HG03103 (cell line): ENCODE results near the gene KCNIP1.

ENCODE experiments used
- ATAC-seq: cut with Tn5 transposase; IDR thresholded peaks from one replicate; pipeline ENCODE4 v1.9.1; 2021; ENCODE audit warnings: low read depth; ENCODE audit not compliant: unreplicated experiment

Gene KCNIP1

DNA sequence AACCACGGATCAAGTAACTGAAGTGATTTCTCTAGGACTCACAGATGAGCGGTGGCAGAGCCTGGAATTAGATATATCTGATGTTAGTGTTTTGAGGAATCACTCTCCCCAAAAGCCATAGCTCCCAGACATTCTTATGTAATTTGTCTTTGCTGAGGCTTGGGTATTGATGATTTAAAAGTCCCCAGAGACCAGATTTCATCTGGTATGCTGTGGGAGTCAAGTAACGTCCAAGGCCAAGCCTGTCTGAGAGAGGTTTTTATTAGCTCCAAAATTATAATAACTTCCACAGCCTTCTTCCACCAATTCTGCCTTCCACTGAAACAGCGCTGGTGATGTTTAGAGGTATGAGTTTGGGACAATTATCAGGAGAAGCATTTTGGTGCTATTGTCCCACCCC lies 21.3 kb upstream of the KCNIP1 start:
- no peak for ATAC-seq

GRCh38 chr5:170483701-170484458 lies 19.9 kb upstream of the KCNIP1 start:
- no peak for ATAC-seq

DNA sequence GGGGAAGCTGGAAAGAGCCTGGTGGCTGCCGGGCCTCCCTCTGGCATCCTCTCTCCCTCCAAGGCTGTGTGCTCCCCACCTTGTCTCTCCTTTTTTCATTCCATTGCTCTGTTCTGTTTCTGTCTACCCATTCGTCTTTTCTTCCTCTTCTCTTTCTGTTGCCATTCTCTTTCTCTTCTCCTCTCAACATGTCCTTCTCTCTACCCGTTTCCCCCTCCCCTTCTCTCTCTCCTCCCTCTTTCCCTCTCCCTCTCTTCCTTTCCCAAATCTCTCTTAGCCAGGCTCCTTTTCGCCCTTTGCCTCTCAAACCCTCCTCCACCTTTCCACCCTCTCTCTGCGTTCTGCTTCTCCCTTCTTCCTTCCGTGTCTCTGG lies 19.4 kb upstream of the KCNIP1 start:
- ATAC-seq: no peak

DNA sequence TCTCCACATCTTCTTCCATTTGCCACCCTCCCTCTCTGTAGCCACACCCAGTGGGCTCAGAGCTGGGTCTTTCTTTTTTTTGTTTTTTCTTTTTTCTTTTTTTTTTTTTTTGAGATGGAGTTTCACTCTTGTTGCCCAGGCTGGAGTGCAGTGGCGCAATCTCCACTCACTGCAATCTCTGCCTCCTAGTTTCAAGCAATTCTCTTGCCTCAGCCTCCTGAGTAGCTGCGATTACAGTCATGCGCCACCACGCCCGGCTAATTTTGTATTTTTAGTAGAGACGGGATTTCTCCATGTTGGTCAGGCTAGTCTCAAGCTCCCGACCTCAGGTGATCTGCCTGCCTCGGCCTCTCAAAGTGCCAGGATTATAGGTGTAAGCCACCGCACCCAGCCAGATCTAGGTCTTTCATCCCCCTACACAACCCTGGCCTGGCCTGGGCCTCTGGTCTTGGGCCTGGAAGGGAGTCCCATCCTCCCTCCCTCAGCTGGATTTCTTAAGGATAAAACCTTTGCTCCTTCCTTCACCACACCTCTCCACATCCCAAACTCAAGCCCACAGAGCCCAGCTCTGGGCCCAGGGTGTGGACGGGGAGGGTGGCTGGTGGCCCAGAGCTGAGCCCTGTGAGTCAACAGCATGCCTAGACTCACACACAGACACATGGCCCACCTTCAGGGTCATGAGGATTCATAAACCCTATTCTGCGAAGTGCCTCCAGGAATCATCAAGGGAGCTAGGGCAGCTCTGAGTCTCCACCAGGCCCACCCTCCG lies 18.8 kb upstream of the KCNIP1 start:
- ATAC-seq: no peak

DNA sequence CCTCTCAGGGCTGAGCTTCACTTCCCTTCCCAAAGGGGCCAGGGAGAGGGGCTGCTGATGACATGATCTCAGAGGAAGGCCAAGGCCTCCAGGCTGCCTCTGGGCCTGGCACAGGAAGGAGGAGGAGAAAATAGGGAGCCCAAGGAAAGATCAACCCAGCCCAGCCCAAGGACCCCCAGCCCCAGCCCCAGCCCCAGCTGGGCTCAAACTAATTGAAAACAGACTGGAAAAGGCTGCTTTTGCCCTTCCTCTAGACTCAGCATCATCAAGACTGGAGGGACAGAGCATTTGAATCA lies 18.3 kb upstream of the KCNIP1 start:
- ATAC-seq: no peak

- no peak for ATAC-seq
Measured at GRCh38 chr5:170486371-170486770, 17.4 kb upstream of the KCNIP1 start.

DNA sequence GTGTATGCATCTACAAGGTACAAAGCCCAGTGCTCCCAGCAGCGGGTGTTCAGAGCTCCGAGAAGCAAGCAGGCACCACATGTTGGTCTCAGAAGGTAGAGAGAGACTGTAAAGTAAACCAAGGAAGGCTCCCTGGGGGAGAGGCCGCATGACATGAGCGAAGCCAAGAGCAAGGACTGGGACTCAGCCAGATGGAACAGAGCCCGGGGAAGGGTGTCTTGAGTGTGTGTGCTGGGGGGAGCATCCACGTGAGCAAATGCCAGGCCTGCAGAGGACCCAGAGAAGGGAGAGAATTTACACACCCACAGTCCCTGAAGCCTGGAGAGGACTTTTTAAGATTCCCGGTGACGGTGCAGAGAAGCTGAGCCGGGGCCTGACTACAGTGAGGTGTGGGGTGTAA lies 15.2 kb upstream of the KCNIP1 start:
- no peak for ATAC-seq

- no peak for ATAC-seq
Measured at GRCh38 chr5:170489199-170489598, 14.6 kb upstream of the KCNIP1 start.

DNA sequence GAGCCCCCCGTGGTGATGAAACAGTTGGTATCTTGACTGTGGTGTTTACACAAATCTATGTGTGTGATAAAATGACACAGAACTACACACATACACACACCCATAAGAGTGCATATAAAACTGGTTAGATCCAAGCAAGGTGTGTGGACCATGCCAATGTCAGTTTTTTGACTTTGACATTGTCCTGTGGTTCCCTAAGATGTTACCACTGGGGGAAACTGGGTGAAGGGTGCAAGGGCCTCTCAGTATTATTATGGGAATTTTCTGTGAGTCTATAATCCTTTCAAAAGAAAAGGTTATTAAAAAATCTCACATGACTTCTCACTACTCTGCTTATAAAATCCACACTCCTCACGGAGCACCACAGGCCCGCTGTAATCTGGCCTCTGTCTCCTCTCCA lies 13.4 kb upstream of the KCNIP1 start:
- no peak for ATAC-seq

DNA sequence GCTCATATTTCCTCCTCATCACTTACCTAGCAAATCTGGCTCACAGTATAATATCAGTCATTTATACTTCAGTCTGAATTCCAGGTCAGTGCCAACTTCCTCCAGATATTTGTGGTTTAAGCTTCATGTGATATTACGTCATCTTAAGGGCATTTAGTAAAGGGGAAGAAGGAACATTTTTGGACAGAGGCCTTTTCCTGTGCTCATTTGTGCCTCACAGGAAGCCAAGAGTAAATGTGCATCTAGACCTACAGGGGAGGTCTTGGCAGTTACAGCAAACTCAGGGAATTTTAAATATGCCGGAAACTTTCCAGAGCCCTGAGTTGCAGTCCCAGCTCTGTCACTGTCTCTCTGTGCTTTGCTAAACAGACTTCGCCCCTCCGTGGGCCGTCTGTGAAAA lies 12.3 kb upstream of the KCNIP1 start:
- ATAC-seq: no peak

- no peak for ATAC-seq
Measured at GRCh38 chr5:170493028-170493820, 10.6 kb upstream of the KCNIP1 start.

- no peak for ATAC-seq
Measured at GRCh38 chr5:170494041-170494440, 9.8 kb upstream of the KCNIP1 start.

- no peak for ATAC-seq
Measured at GRCh38 chr5:170495825-170496661, 7.8 kb upstream of the KCNIP1 start.

DNA sequence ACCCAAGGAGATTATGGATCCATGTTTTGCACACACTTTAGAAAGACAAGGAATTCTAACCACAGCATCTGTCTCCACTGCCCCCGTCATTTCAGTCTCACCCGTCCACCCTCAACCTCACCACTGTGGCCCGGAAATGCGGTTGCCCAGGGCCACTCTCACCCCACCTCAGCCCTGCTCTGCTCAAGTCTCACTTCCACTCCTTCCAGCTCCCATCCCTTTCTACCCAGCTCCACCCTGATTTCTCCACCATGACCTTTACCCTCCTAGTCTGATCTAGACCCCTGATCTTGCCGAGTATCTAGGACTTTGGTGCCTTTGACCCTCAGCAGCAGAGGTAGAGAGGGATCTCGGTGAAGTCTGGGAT lies 7.2 kb upstream of the KCNIP1 start:
- ATAC-seq: no peak

DNA sequence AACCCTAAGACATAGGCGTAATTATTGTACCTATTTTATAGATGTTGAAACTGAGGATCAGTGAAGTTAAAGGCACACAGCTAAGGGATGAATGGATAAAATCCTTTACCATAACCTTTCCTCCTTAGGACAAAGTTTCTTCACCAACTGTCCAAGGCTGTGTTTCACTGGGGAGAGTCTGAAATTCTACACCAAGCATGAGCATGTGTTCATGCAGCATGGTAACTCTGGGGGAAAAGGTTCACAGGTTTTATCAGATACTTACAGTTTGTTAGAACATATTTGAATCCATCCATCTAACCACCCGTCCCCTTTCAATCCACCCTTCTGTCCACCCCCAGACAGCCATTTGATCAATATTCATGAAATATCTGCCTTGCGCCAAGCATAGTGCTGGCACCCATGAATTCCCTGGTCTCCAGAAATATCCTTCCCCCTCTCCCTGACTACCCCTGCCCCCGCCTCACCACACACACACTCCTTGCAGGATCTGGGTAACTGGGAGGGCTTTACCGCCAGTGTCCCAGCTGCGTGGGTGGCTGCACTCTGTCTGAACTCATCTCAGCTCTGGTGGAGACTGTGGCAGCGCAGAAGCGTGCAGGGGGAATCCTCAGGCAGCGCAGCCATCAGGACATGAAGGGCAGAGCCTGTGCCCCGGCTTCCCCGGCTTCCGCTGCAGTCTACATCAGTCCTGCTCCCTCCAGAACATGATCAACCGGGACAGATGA lies 6.3 kb upstream of the KCNIP1 start:
- no peak for ATAC-seq

- no peak for ATAC-seq
Measured at GRCh38 chr5:170498811-170499351, 4.9 kb upstream of the KCNIP1 start.

GRCh38 chr5:170499621-170500020 lies 4.2 kb upstream of the KCNIP1 start:
- no peak for ATAC-seq

DNA sequence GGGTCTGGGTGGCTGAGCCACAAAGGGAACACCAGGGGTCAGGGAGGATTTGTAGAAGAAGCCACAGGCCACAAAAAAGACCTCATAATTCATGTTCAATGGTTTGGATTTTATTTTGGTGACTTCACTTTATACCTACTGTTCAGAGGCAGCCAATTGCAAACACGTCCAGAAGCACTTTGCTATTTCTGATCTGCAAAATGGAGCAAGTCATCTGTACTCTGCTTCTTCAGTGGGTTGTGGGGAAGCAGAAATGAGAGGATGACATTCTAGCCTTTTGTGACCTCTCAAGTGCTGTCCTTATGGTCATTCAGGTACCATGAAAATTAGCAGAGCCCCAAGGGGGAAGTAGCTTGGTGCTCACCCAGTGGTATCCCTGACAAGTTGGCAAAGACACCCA lies 2.5 kb upstream of the KCNIP1 start:
- ATAC-seq: no peak

GRCh38 chr5:170501931-170502330 lies 1.9 kb upstream of the KCNIP1 start:
- ATAC-seq: no peak
